Measurements from ENCODE around the gene MYO18B. TPM values are rescaled to one million over a fixed set of nuclear protein-coding genes. Genes with fewer than 3 reads are reported as not detected.

Gene MYO18B
- total RNA-seq, result under 0.01 and 1.9 TPM in 2 replicates

GRCh38 chr22:25741692-25742626, at the start of gene MYO18B:
Gene MYO18B (plus strand): TSS chr22:25742188. CDS start chr22:25761093, 18,905 bp downstream.
- no peak for DNase-seq (ENCODE audit: low read depth)
- H3K4me3 ChIP-seq (ENCODE audit: low read depth, low read length), result no peak within 1 kb of the TSS
- TF ChIP-seq, protein P1, sequence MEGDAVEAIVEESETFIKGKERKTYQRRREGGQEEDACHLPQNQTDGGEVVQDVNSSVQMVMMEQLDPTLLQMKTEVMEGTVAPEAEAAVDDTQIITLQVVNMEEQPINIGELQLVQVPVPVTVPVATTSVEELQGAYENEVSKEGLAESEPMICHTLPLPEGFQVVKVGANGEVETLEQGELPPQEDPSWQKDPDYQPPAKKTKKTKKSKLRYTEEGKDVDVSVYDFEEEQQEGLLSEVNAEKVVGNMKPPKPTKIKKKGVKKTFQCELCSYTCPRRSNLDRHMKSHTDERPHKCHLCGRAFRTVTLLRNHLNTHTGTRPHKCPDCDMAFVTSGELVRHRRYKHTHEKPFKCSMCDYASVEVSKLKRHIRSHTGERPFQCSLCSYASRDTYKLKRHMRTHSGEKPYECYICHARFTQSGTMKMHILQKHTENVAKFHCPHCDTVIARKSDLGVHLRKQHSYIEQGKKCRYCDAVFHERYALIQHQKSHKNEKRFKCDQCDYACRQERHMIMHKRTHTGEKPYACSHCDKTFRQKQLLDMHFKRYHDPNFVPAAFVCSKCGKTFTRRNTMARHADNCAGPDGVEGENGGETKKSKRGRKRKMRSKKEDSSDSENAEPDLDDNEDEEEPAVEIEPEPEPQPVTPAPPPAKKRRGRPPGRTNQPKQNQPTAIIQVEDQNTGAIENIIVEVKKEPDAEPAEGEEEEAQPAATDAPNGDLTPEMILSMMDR (IDR thresholded peaks at IDR 0.05; ENCODE audit: insufficient read depth, low read depth, low read length), result no peak

- TF ChIP-seq, protein P1 (IDR thresholded peaks at IDR 0.05; ENCODE audit: insufficient read depth, low read depth, low read length), result no peak
- no peak for DNase-seq (ENCODE audit: low read depth)
- H3K4me3 ChIP-seq (ENCODE audit: low read depth, low read length), result no peak overlapping the region
Measured at GRCh38 chr22:25692397-25693267, 49.4 kb upstream of the MYO18B start.

GRCh38 chr22:25693268-25693565, 48.8 kb upstream of the MYO18B start:
- no peak for DNase-seq (ENCODE audit: low read depth)
- TF ChIP-seq, protein P1 (IDR thresholded peaks at IDR 0.05; ENCODE audit: insufficient read depth, low read depth, low read length), result no peak
- H3K4me3 ChIP-seq (ENCODE audit: low read depth, low read length), result no peak overlapping the region

- DNase-seq (ENCODE audit: low read depth), result no peak
- no peak overlapping the region for H3K4me3 ChIP-seq (ENCODE audit: low read depth, low read length)
- TF ChIP-seq, protein P1 (IDR thresholded peaks at IDR 0.05; ENCODE audit: insufficient read depth, low read depth, low read length), result no peak
Measured at GRCh38 chr22:25694196-25694907, 47.6 kb upstream of the MYO18B start.

GRCh38 chr22:25695146-25695545, 46.8 kb upstream of the MYO18B start:
- DNase-seq (ENCODE audit: low read depth), result no peak
- TF ChIP-seq, protein P1 (IDR thresholded peaks at IDR 0.05; ENCODE audit: insufficient read depth, low read depth, low read length), result no peak
- H3K4me3 ChIP-seq (ENCODE audit: low read depth, low read length), result no peak overlapping the region

- TF ChIP-seq, protein P1 (IDR thresholded peaks at IDR 0.05; ENCODE audit: insufficient read depth, low read depth, low read length), result no peak
- DNase-seq (ENCODE audit: low read depth), result no peak
- no peak overlapping the region for H3K4me3 ChIP-seq (ENCODE audit: low read depth, low read length)
Measured at GRCh38 chr22:25696763-25697162, 45.2 kb upstream of the MYO18B start.
